Chondrocyte (in vitro differentiated cells): ENCODE measurements around the gene NEK6. TPM values are rescaled to one million over a fixed set of nuclear protein-coding genes. Genes with fewer than 3 reads are reported as not detected.
A peak's percentile ranks its signal among the peaks of the same experiment; 100 is the strongest.

ENCODE experiments used
- DNase-seq: peaks from one replicate; pipeline ENCODE4 v3.0.0; 2021; ENCODE audit warnings: mixed read lengths, low spot score
- H3K27ac Mint-ChIP-seq: one replicate; pipeline ENCODE4 v1.8.0; 2021; ENCODE audit warnings: mild to moderate bottlenecking, moderate library complexity, mixed read lengths; ENCODE audit not compliant: unreplicated experiment
- H3K27me3 Mint-ChIP-seq: 2 replicates; pipeline ENCODE4 v1.8.0; 2021; ENCODE audit warnings: low read depth, mixed read lengths
- H3K36me3 Mint-ChIP-seq: 2 replicates; pipeline ENCODE4 v1.8.0; 2021; ENCODE audit warnings: low read depth, mixed read lengths
- H3K4me1 Mint-ChIP-seq: 2 replicates; pipeline ENCODE4 v1.8.0; 2021; ENCODE audit warnings: low read depth, mild to moderate bottlenecking, mixed read lengths
- H3K4me3 Mint-ChIP-seq: one replicate; pipeline ENCODE4 v1.8.0; 2021; ENCODE audit warnings: mild to moderate bottlenecking, moderate library complexity, mixed read lengths; ENCODE audit not compliant: unreplicated experiment
- H3K9me3 Mint-ChIP-seq: 2 replicates; pipeline ENCODE4 v1.8.0; 2021; ENCODE audit warnings: low read depth, mixed read lengths
- CTCF ChIP-seq: fragments of 200-600 bp; sonication (generic); IDR thresholded peaks from 2 replicates; pipeline ENCODE4 v1.5.0; 2021; ENCODE audit warnings: antibody characterized with exemption, mild to moderate bottlenecking, moderate library complexity
- total RNA-seq: library from RNA; stranded (reverse); gene quantifications from 3 replicates; pipeline ENCODE4 v1.2.1, GENCODE V29; 2021

NEK6 gene
- total RNA-seq, 1 donor from 2014 or later: 110 TPM

GRCh38 chr9:124220946-124221451, 36.8 kb upstream of the NEK6 start:
- Mint-ChIP-seq H3K4me3 (no peak overlapping the region), H3K27ac (peak overlapping the region; percentile 59), H3K9me3 (no peaks in the 10 kb centered on the region), H3K27me3 (peaks cover 3% of the 10 kb centered on the region), H3K36me3 (no peaks in the 10 kb centered on the region), H3K4me1 (peaks cover 17% of the 10 kb centered on the region)
- no peak for TF ChIP-seq CTCF
- DNase-seq: peak; percentile 11

GRCh38 chr9:124221676-124222075, 36.1 kb upstream of the NEK6 start:
- Mint-ChIP-seq H3K4me3 (no peak overlapping the region), H3K27me3 (peaks cover 5% of the 10 kb centered on the region), H3K4me1 (peaks cover 17% of the 10 kb centered on the region), H3K36me3 (no peaks in the 10 kb centered on the region), H3K27ac (no peak overlapping the region), H3K9me3 (no peaks in the 10 kb centered on the region)
- peak; percentile 2 for DNase-seq
- no peak for TF ChIP-seq CTCF

GRCh38 chr9:124222109-124222508, 35.6 kb upstream of the NEK6 start:
- DNase-seq: peak; percentile 42
- H3K4me3 Mint-ChIP-seq: no peak overlapping the region
- H3K4me1 Mint-ChIP-seq: peaks cover 17% of the 10 kb centered on the region
- no peak for TF ChIP-seq CTCF
- no peaks in the 10 kb centered on the region for H3K9me3 Mint-ChIP-seq
- no peaks in the 10 kb centered on the region for H3K36me3 Mint-ChIP-seq
- H3K27me3 Mint-ChIP-seq: peaks cover 6% of the 10 kb centered on the region
- H3K27ac Mint-ChIP-seq: no peak overlapping the region

GRCh38 chr9:124222918-124223720, 34.6 kb upstream of the NEK6 start:
- peak; percentile 59 for DNase-seq
- TF ChIP-seq CTCF: no peak
- Mint-ChIP-seq H3K9me3 (no peaks in the 10 kb centered on the region), H3K36me3 (no peaks in the 10 kb centered on the region), H3K27me3 (peaks cover 6% of the 10 kb centered on the region), H3K27ac (no peak overlapping the region), H3K4me1 (peaks cover 17% of the 10 kb centered on the region), H3K4me3 (no peak overlapping the region)

- Mint-ChIP-seq H3K27ac (no peak overlapping the region), H3K9me3 (no peaks in the 10 kb centered on the region), H3K27me3 (peaks cover 6% of the 10 kb centered on the region), H3K4me3 (no peak overlapping the region), H3K4me1 (peaks cover 7% of the 10 kb centered on the region), H3K36me3 (no peaks in the 10 kb centered on the region)
- no peak for TF ChIP-seq CTCF
- peak; percentile 3 for DNase-seq
Measured at GRCh38 chr9:124225945-124226344, 31.8 kb upstream of the NEK6 start.
